Measurements from ENCODE around the gene DDB1. TPM values are rescaled to one million over a fixed set of nuclear protein-coding genes. Genes with fewer than 3 reads are reported as not detected.

Gene DDB1
- total RNA-seq, 1 experiment from 2014 or later = 297 TPM

- no peak overlapping the region for H3K27ac Mint-ChIP-seq
- no peak overlapping the region for H3K56ac ChIP-seq (ENCODE audit: insufficient read length, low read depth, low read length)
- H4K91ac ChIP-seq (ENCODE audit: insufficient read length, low read depth, low read length) = no peak overlapping the region
- H4K20me1 ChIP-seq (ENCODE audit: control insufficient read depth, insufficient read depth, insufficient read length) = no peaks in the 10 kb centered on the region
- no peaks in the 10 kb centered on the region for H3K79me2 ChIP-seq (ENCODE audit: insufficient read depth, low read length)
- no peak overlapping the region for H3K9ac ChIP-seq (ENCODE audit: extremely low read depth, insufficient read length, low read length)
- H2BK120ac ChIP-seq (ENCODE audit: low read depth, low read length, poor library complexity, severe bottlenecking) = no peak overlapping the region
- H3K9me3 Mint-ChIP-seq = peaks cover 19 to 24% of the 10 kb centered on the region in 2 experiments
- no peak overlapping the region for H3K4ac ChIP-seq (ENCODE audit: low read depth, low read length)
- H2AK5ac ChIP-seq (ENCODE audit: insufficient read length, low read length) = no peak overlapping the region
- H3K36me3 Mint-ChIP-seq (ENCODE audit: insufficient read depth in 1 of 3, low read depth in 3 of 3) = peaks cover 71 to 94% (median 88%) of the 10 kb centered on the region in 3 experiments
- no peak overlapping the region for H3K4me2 ChIP-seq (ENCODE audit: insufficient read depth, insufficient read length, low read length)
- no peak for DNase-seq
- H3K27ac ChIP-seq (ENCODE audit: insufficient read length, low read depth, low read length) = no peak overlapping the region
- no peaks in the 10 kb centered on the region for H3K27me3 ChIP-seq (ENCODE audit: insufficient read depth, low read length)
- H2BK20ac ChIP-seq (ENCODE audit: low read depth, low read length, poor library complexity, severe bottlenecking) = no peak overlapping the region
- no peak overlapping the region for H3T11ph ChIP-seq (ENCODE audit: low read length)
- no peaks in the 10 kb centered on the region for H3K23me2 ChIP-seq (ENCODE audit: insufficient read length, low read depth, low read length, poor library complexity, severe bottlenecking)
- H3K14ac ChIP-seq (ENCODE audit: insufficient read depth, low read length) = no peak overlapping the region
- H3K23ac ChIP-seq (ENCODE audit: insufficient read length, low read depth, low read length) = no peak overlapping the region
- peaks cover 0 to 2% of the 10 kb centered on the region in 2 experiments; a peak in 1 of 4 replicates for H3K4me1 Mint-ChIP-seq
- H4K5ac ChIP-seq (ENCODE audit: insufficient read length, low read depth, low read length) = no peak overlapping the region
- no peak overlapping the region for H3K4me3 Mint-ChIP-seq
- H3K79me1 ChIP-seq (ENCODE audit: insufficient read depth, low read depth, low read length, poor library complexity, severe bottlenecking) = no peaks in the 10 kb centered on the region
- H2BK5ac ChIP-seq (ENCODE audit: insufficient read length, low read length) = no peak overlapping the region
- H2AFZ ChIP-seq (ENCODE audit: low read length) = no peak overlapping the region
- H3K27me3 Mint-ChIP-seq (ENCODE audit: low read depth) = no peaks in the 10 kb centered on the region
- WGBS (ENCODE audit: extremely low coverage, insufficient read length, low lambda C conversion rate) = no CpG with 5 or more reads among the region's 7 CpGs
- no peak for TF ChIP-seq CTCF (conservative IDR thresholded peaks at IDR 0.05)
- H3K18ac ChIP-seq (ENCODE audit: insufficient read length, low read depth, low read length) = no peak overlapping the region
- H2BK15ac ChIP-seq (ENCODE audit: low read depth, low read length) = no peak overlapping the region
- H2BK12ac ChIP-seq (ENCODE audit: insufficient read length, low read depth, low read length) = no peak overlapping the region
- H3K4me1 ChIP-seq (ENCODE audit: insufficient read depth, low read length) = no peaks in the 10 kb centered on the region
- H3K9me3 ChIP-seq (ENCODE audit: control insufficient read depth, low read depth, low read length) = peaks cover 5% of the 10 kb centered on the region
- H4K8ac ChIP-seq (replicated peaks; ENCODE audit: insufficient read length, low read depth, low read length) = no peak overlapping the region
Observed at GRCh38 chr11:61368646-61369045, 35.7 kb upstream of the DDB1 start.
